ENCODE results near the gene MED23. TPM values are rescaled to one million over a fixed set of nuclear protein-coding genes. Genes with fewer than 3 reads are reported as not detected.

Gene MED23
- total and polyA plus RNA-seq, 9 of the 15 experiments (the other 6 are each of a cell fraction or from before 2014, with no cell fraction given): 13.7 to 61.2 (median 27.2) TPM

DNA sequence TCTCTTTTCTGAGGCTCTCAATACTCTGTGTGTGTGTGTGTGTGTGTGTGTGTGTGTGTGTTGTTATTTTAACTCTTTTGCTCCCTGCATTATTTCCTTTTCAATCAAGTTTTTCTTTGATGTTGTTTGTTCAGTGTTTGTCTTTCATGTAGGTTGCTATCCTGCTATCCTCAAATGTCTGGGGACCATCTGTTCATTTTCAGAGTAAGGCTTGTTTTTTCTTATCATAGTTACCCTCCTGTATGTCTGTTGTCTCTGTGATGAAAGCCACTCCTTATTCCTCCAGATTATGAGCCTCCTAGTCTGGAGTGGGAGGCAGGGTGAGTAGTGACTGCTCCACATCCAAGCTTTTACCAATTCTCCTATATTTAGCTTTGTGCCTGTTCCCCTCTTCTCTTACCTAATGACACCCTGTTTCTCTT is 18.2 kb upstream of the MED23 start (continued):
- TF ChIP-seq, protein P1, sequence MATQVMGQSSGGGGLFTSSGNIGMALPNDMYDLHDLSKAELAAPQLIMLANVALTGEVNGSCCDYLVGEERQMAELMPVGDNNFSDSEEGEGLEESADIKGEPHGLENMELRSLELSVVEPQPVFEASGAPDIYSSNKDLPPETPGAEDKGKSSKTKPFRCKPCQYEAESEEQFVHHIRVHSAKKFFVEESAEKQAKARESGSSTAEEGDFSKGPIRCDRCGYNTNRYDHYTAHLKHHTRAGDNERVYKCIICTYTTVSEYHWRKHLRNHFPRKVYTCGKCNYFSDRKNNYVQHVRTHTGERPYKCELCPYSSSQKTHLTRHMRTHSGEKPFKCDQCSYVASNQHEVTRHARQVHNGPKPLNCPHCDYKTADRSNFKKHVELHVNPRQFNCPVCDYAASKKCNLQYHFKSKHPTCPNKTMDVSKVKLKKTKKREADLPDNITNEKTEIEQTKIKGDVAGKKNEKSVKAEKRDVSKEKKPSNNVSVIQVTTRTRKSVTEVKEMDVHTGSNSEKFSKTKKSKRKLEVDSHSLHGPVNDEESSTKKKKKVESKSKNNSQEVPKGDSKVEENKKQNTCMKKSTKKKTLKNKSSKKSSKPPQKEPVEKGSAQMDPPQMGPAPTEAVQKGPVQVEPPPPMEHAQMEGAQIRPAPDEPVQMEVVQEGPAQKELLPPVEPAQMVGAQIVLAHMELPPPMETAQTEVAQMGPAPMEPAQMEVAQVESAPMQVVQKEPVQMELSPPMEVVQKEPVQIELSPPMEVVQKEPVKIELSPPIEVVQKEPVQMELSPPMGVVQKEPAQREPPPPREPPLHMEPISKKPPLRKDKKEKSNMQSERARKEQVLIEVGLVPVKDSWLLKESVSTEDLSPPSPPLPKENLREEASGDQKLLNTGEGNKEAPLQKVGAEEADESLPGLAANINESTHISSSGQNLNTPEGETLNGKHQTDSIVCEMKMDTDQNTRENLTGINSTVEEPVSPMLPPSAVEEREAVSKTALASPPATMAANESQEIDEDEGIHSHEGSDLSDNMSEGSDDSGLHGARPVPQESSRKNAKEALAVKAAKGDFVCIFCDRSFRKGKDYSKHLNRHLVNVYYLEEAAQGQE (IDR thresholded peaks at IDR 0.05; ENCODE audit: borderline replicate concordance): no peak
- TF ChIP-seq, protein P1 (CRISPR knock-in tag; IDR thresholded peaks at IDR 0.05; ENCODE audit: low read depth): no peak
- TF ChIP-seq ZFP36 (IDR thresholded peaks at IDR 0.05; ENCODE audit: low read depth, low read length, partially characterized antibody) (no peak), THRAP3 (IDR thresholded peaks at IDR 0.05; ENCODE audit: borderline replicate concordance) (peak; percentile 78; the same call in 1 of the 2 replicates), SMAD4 (CRISPR knock-in tag; conservative IDR thresholded peaks at IDR 0.05) (peak; percentile 89), ZNF324 (CRISPR knock-in tag; IDR thresholded peaks at IDR 0.05) (no peak)
- TF ChIP-seq, protein P2, sequence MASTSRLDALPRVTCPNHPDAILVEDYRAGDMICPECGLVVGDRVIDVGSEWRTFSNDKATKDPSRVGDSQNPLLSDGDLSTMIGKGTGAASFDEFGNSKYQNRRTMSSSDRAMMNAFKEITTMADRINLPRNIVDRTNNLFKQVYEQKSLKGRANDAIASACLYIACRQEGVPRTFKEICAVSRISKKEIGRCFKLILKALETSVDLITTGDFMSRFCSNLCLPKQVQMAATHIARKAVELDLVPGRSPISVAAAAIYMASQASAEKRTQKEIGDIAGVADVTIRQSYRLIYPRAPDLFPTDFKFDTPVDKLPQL (IDR thresholded peaks at IDR 0.05; ENCODE audit: extremely low read depth, insufficient read length): no peak
